IPS DF 6.9 (cell line): Measurements from ENCODE around the gene FBXO36.
"Not testable (repeated sequence)": the region's sequence is repeated elsewhere in the genome, so short reads cannot be mapped to it uniquely, and the experiment has no call there.

Experiments used
- DNase-seq: peaks from one replicate; pipeline ENCODE4 v3.0.0-alpha.2; 2013; ENCODE audit warnings: low read depth, low spot score
- H3K27ac ChIP-seq: one replicate; pipeline ENCODE4 v1.5.1; 2013; ENCODE audit warnings: low read length, control low read depth
- H3K27me3 ChIP-seq: 2 replicates; pipeline ENCODE4 v1.6.1; 2013; ENCODE audit warnings: mild to moderate bottlenecking, low read length; ENCODE audit not compliant: control insufficient read depth, insufficient read depth
- H3K36me3 ChIP-seq: 2 replicates; pipeline ENCODE4 v1.6.1; 2013; ENCODE audit warnings: low read length; ENCODE audit not compliant: control insufficient read depth, insufficient read depth
- H3K4me1 ChIP-seq: 2 replicates; pipeline ENCODE4 v1.6.1; 2013; ENCODE audit warnings: low read length; ENCODE audit not compliant: control insufficient read depth, insufficient read depth
- H3K4me3 ChIP-seq: 2 replicates; pipeline ENCODE4 v1.5.1; 2013; ENCODE audit warnings: mild to moderate bottlenecking, low read length
- H3K9me3 ChIP-seq: 2 replicates; pipeline ENCODE4 v1.6.1; 2013; ENCODE audit warnings: low read length, inconsistent platforms; ENCODE audit not compliant: control insufficient read depth, insufficient read depth
- WGBS: extraction: QIAGEN DNeasy Blood & Tissue Kit; methylation state at CpG from one replicate; pipeline ENCODE4 v1.1.7; 2013; ENCODE audit warnings: mixed read lengths, missing lambda C conversion rate; ENCODE audit not compliant: insufficient read length, insufficient coverage; 5-methylcytosine and 5-hydroxymethylcytosine counted together

FBXO36 gene

GRCh38 chr2:229910832-229911412, 11.4 kb upstream of the FBXO36 start:
- no peak for DNase-seq
- Histone ChIP-seq H3K9me3 (no peaks in the 10 kb centered on the region), H3K36me3 (peaks cover 2% of the 10 kb centered on the region; the same call in 1 of the 2 replicates), H3K4me3 (no peak overlapping the region), H3K27me3 (no peaks in the 10 kb centered on the region), H3K27ac (no peak overlapping the region), H3K4me1 (no peaks in the 10 kb centered on the region)
- WGBS = no CpG with 5 or more reads among the region's 1 CpG

DNA sequence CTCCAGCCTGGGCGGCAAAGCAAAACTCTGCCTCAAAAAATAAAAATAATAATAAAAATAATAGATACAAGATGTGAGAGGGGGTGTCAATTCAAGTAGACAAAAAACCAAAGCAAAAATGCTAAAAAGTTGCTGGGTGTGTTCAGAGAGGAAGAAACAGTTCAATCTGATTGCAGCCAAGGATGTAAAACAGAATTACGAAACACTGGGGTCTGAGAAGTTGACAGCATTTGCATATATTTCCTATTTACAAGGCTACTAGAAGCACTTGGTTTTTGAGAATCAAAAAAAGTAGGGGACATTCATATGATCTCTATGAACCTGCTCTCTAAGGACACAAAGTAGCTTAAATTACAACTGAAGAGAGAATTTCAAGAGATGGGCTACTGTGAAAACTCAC, 8.1 kb upstream of the FBXO36 start:
- Histone ChIP-seq H3K4me1 (no peaks in the 10 kb centered on the region), H3K9me3 (no peaks in the 10 kb centered on the region), H3K4me3 (no peak overlapping the region), H3K27me3 (no peaks in the 10 kb centered on the region), H3K36me3 (0 out of 2 replicates have a peak, but pooled peaks cover 2% of the 10 kb centered on the region), H3K27ac (no peak overlapping the region)
- no CpG with 5 or more reads among the region's 2 CpGs for WGBS
- DNase-seq = no peak

- H3K27me3 ChIP-seq = no peaks in the 10 kb centered on the region
- 0 out of 2 replicates have a peak, but pooled peaks cover 2% of the 10 kb centered on the region for H3K36me3 ChIP-seq
- H3K4me3 ChIP-seq = no peak overlapping the region
- H3K9me3 ChIP-seq = no peaks in the 10 kb centered on the region
- no peak overlapping the region for H3K27ac ChIP-seq
- H3K4me1 ChIP-seq = no peaks in the 10 kb centered on the region
- no peak for DNase-seq
- WGBS = no CpG with 5 or more reads among the region's 5 CpGs
Observed at GRCh38 chr2:229917793-229918192, 4.5 kb upstream of the FBXO36 start.

DNA sequence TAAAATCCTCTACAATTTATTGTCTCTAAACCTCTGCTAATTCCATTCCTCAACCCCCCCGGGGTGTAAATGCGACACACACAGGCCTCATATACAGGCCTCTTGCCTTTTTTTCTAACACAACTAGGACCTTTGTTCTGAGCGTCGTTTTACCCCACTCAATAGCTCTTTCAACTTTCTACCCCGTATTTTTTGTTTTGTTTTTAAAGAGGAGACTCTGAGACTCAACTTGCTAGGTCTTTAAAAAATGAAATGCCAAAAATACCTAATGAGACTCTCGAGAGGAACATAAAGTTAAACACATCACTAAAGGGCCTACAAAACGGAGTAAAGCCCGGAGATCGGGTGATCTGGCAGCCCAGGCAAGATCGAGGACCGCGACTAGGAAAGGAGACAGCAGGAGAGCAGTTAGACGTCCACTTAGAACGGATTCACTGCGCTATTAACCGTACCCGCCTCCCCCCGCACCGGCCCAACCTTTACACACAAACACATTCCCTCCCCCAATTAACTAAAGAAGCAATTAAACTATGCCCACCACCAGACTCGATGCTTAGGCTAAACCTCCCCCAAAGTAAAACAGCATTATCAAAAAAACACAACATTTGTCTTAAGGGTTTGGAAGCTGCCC, 2.2 kb upstream of the FBXO36 start:
- Histone ChIP-seq H3K4me1 (no peaks in the 10 kb centered on the region), H3K9me3 (no peaks in the 10 kb centered on the region), H3K36me3 (no peaks in the 10 kb centered on the region), H3K27me3 (no peaks in the 10 kb centered on the region), H3K27ac (no peak overlapping the region), H3K4me3 (peak overlapping the region; percentile 83; the same call in 1 of the 2 replicates)
- no peak for DNase-seq
- WGBS = no CpG with 5 or more reads among the region's 20 CpGs

DNA sequence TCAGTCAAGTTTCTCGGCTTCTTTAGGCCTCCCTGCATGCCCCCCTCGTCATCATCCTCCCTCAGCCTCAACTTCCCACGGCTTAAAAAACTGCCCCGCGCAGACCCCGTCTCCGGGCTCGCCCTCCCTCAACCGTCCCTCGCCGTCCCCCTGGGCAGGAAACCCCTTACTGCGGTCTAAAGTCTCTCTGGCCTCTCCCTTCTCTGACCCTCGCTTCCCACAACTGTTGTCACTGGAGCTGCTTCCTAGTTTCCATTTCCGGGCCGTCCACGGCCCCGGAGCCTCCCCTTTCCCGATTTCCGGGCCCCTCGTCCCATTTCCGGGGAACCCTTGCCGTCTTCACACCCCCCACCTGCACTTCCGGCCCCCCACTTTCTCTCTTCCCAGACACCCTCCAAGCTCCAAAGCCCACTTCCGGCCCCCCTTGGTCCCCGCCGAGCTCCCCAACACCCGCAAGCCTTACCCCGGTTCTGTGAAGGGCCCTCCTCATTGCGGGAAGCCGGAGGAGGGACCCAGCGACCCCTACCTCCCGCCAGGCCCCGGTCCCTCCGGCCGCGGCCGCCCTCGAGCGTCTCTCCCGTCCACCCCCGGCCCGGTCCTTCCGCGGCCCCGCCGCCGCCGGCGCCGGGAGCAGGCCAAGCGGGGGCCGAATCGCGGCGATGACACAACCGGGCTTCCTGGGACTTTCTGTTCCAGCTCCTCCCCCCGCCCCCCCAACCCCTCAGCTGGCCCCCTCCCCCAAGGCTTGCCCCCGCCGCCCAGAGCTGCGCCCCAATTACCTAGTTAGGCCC, 1.0 kb upstream of the FBXO36 start:
- H3K27me3 ChIP-seq = no peaks in the 10 kb centered on the region
- H3K27ac ChIP-seq = no peak overlapping the region
- H3K9me3 ChIP-seq = no peaks in the 10 kb centered on the region
- peak; percentile 41 for DNase-seq
- H3K4me3 ChIP-seq = peak overlapping the region; percentile 83
- H3K4me1 ChIP-seq = no peaks in the 10 kb centered on the region
- H3K36me3 ChIP-seq = no peaks in the 10 kb centered on the region
- no CpG with 5 or more reads among the region's 60 CpGs for WGBS

GRCh38 chr2:229921892-229922448, 333 bp upstream of the FBXO36 start, which contains the start of gene TRIP12:
Gene TRIP12, minus strand, starts transcription at chr2:229922009. Its CDS starts 41,930 bp downstream, at chr2:229880079.
- Histone ChIP-seq H3K4me1 (no peaks in the 10 kb centered on the region), H3K9me3 (no peaks in the 10 kb centered on the region), H3K27ac (no peak within 1 kb of the TSS), H3K27me3 (no peaks in the 10 kb centered on the region), H3K36me3 (no peaks in the 10 kb centered on the region), H3K4me3 (peak within 1 kb of the TSS; percentile 83)
- WGBS = no CpG with 5 or more reads among the region's 49 CpGs
- peak; percentile 85 for DNase-seq

DNA sequence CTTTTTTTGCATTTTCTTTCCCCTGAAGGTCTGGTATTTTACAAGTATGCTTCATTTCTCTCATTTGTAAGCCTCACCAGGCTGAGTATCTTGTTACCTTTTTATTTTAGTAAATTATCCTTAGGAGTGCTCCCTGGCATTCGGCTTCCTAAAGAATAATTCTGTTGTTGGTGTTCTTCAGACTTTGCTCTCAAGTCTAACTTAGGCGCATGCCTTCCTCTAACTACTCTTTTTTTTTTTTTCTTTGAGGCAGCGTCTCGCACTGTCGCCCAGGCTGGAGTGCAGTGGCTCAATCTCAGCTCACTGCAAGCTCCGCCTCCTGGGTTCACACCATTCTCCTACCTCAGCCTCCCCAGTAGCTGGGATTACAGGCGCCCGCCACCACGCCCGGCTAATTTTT, 2.2 kb downstream of the FBXO36 start:
- no CpG with 5 or more reads among the region's 10 CpGs for WGBS
- not testable (repeated sequence) for DNase-seq, H3K4me3 ChIP-seq, H3K9me3 ChIP-seq, H3K27me3 ChIP-seq, H3K36me3 ChIP-seq, H3K27ac ChIP-seq, H3K4me1 ChIP-seq

- Histone ChIP-seq H3K36me3 (no peaks in the 10 kb centered on the region), H3K4me1 (no peaks in the 10 kb centered on the region), H3K27me3 (no peaks in the 10 kb centered on the region), H3K9me3 (no peaks in the 10 kb centered on the region), H3K27ac (no peak overlapping the region), H3K4me3 (no peak overlapping the region)
- no peak for DNase-seq
Observed at GRCh38 chr2:229925201-229925600, 2.9 kb downstream of the FBXO36 start.

DNA sequence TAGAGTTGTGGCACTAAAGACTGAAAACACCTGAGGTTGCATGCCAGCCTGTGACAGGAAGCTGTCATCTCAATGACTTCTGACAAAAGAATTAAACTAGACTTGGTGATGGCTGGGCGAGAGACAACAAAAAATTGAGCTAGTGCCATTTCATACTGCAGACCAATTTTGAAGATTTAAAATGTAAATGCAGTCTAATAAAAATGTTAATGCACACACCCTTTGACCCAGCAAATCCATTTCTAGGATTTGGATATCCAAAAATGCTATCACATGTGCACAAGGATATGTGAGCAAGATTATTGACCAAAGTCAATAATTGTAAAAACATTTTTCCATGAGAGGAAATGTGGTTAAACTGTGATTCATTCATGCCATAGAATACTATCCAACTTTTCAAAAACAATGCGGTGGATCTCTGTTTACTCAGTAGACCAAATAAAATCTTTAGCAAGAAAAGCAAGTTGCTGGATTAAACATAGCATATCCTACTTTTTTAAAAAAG, 5.6 kb downstream of the FBXO36 start:
- Histone ChIP-seq H3K4me1 (no peaks in the 10 kb centered on the region), H3K36me3 (no peaks in the 10 kb centered on the region), H3K4me3 (no peak overlapping the region), H3K27me3 (no peaks in the 10 kb centered on the region), H3K9me3 (no peaks in the 10 kb centered on the region), H3K27ac (no peak overlapping the region)
- WGBS = no CpG with 5 or more reads among the region's 2 CpGs
- no peak for DNase-seq

DNA sequence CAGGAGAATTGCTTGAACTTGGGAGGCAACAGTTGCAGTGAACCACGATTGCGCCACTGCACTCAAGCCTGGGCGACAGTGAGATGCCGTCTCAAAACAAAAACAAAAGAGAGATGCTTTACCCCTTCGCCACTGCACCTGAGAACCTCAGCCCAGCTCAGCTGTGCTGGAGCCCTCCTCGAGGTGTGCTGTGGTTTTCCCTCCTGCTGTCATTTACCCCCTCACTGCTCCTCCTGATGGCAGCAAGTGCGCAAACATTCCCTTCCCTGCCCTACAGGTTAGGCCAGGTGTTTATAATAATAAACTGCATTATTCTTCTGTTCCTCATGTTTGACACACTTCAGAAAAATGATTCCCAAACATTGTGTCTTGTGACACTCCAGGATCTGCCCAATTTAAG, 8.4 kb downstream of the FBXO36 start:
- H3K9me3 ChIP-seq = no peaks in the 10 kb centered on the region
- H3K36me3 ChIP-seq = no peaks in the 10 kb centered on the region
- H3K4me1 ChIP-seq = no peaks in the 10 kb centered on the region
- no peak overlapping the region for H3K4me3 ChIP-seq
- no peak overlapping the region for H3K27ac ChIP-seq
- DNase-seq = no peak
- no peaks in the 10 kb centered on the region for H3K27me3 ChIP-seq
- no CpG with 5 or more reads among the region's 7 CpGs for WGBS
